Endothelial cell (in vitro differentiated cells): Measurements from ENCODE around the gene ETS2. TPM values are rescaled to one million over a fixed set of nuclear protein-coding genes. Genes with fewer than 3 reads are reported as not detected.

Source experiments
- DNase-seq: peaks from one replicate; pipeline ENCODE4 v3.0.0; 2021; ENCODE audit warnings: low spot score
- H3K27ac Mint-ChIP-seq: one replicate; pipeline ENCODE4 v1.8.0; 2021; ENCODE audit warnings: mixed read lengths, inconsistent platforms; ENCODE audit not compliant: unreplicated experiment
- H3K27me3 Mint-ChIP-seq: one replicate; pipeline ENCODE4 v1.8.0; 2021; ENCODE audit warnings: mild to moderate bottlenecking, moderate library complexity, mixed read lengths, inconsistent platforms; ENCODE audit not compliant: unreplicated experiment
- H3K36me3 Mint-ChIP-seq: one replicate; pipeline ENCODE4 v1.8.0; 2021; ENCODE audit warnings: mild to moderate bottlenecking, low read depth, mixed read lengths, inconsistent platforms; ENCODE audit not compliant: unreplicated experiment
- H3K4me1 Mint-ChIP-seq: one replicate; pipeline ENCODE4 v1.8.0; 2021; ENCODE audit warnings: mild to moderate bottlenecking, mixed read lengths, inconsistent platforms; ENCODE audit not compliant: unreplicated experiment
- H3K4me3 Mint-ChIP-seq: one replicate; pipeline ENCODE4 v1.8.0; 2021; ENCODE audit warnings: mild to moderate bottlenecking, mixed read lengths, inconsistent platforms; ENCODE audit not compliant: unreplicated experiment
- H3K9me3 Mint-ChIP-seq: one replicate; pipeline ENCODE4 v1.8.0; 2021; ENCODE audit warnings: mixed read lengths, inconsistent platforms; ENCODE audit not compliant: unreplicated experiment
- CTCF ChIP-seq: fragments of 200-600 bp; sonication (generic); IDR thresholded peaks from one replicate; pipeline ENCODE4 v1.5.0; 2021; ENCODE audit warnings: antibody characterized with exemption; ENCODE audit not compliant: unreplicated experiment
- total RNA-seq: library from RNA; stranded (reverse); fragmentation: NEBNext Ultra II Directional; extraction: Animal tissue kit (Norgen Biotek cat#: 25700); gene quantifications from one replicate; pipeline ENCODE4 v1.2.1, GENCODE V29; 2021; ENCODE audit not compliant: unreplicated experiment

Gene ETS2
- total RNA-seq, 1 donor from 2014 or later, result 74.2 TPM

DNA sequence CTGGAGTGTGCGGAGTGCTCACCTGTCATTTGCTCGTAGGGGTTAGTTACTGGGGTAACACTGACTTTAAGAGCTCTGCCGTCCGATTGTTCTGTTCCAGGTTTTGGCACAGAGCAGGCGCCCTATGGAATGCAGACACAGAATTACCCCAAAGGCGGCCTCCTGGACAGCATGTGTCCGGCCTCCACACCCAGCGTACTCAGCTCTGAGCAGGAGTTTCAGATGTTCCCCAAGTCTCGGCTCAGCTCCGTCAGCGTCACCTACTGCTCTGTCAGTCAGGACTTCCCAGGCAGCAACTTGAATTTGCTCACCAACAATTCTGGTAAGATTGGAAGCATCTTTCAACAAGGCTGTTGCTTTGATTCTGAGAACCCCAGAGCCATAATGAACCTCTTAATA lies 12.6 kb downstream of the ETS2 start:
- Mint-ChIP-seq H3K4me3 (peak overlapping the region; percentile 31), H3K9me3 (no peaks in the 10 kb centered on the region), H3K27ac (no peak overlapping the region), H3K4me1 (peaks cover 8% of the 10 kb centered on the region), H3K27me3 (no peaks in the 10 kb centered on the region), H3K36me3 (peaks cover 94% of the 10 kb centered on the region)
- no peak for DNase-seq
- TF ChIP-seq CTCF, result no peak

DNA sequence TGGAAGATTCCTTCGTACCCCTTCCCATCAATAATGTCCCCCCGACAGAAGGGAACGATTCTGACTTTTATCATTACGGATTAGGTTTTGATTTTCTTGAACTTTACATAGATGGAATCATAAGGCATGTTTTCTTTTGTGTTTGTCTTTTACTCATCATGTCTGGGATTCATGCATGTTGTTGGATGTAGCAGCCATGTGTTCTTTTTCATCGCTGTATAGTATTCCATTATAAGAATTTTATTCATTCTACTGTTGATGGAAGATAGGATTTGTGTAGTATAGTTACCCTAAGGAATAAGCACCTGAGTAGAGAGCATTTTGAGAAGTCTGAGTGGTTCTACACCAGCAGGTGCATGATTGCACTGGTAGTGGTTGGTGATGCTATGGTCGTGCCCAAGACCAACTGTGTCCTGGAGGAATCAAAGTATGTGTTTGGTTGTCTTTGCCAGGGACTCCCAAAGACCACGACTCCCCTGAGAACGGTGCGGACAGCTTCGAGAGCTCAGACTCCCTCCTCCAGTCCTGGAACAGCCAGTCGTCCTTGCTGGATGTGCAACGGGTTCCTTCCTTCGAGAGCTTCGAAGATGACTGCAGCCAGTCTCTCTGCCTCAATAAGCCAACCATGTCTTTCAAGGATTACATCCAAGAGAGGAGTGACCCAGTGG lies 13.5 kb downstream of the ETS2 start:
- no peak for TF ChIP-seq CTCF
- no peak for DNase-seq
- H3K4me3 Mint-ChIP-seq, result peak overlapping the region; percentile 49
- no peaks in the 10 kb centered on the region for H3K27me3 Mint-ChIP-seq
- peaks cover 94% of the 10 kb centered on the region for H3K36me3 Mint-ChIP-seq
- H3K9me3 Mint-ChIP-seq, result no peaks in the 10 kb centered on the region
- peaks cover 5% of the 10 kb centered on the region for H3K4me1 Mint-ChIP-seq
- H3K27ac Mint-ChIP-seq, result peak overlapping the region; percentile 36

DNA sequence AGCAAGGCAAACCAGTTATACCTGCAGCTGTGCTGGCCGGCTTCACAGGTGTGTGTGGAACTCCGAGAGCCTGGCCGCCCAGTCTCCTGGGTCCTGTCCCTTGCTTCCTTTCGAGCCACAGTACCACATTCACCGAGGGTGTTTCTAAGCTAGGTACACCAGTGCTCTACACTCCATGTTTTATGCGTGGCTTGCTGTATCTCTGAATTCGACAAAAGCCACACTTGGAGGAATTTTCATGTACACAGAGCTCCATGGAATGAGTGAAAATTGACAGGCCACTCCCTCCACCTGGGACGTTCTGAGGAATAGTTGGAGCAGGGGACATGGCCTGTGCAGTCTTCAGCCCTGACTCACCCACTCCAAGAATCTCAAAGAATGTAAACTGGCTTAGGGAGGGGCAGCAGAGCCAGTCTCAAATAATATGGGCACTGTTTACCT lies 14.0 kb downstream of the ETS2 start:
- peaks cover 91% of the 10 kb centered on the region for H3K36me3 Mint-ChIP-seq
- no peak overlapping the region for H3K27ac Mint-ChIP-seq
- no peak overlapping the region for H3K4me3 Mint-ChIP-seq
- no peaks in the 10 kb centered on the region for H3K27me3 Mint-ChIP-seq
- H3K9me3 Mint-ChIP-seq, result no peaks in the 10 kb centered on the region
- TF ChIP-seq CTCF, result no peak
- H3K4me1 Mint-ChIP-seq, result peaks cover 5% of the 10 kb centered on the region
- DNase-seq, result no peak

- peaks cover 89% of the 10 kb centered on the region for H3K36me3 Mint-ChIP-seq
These were observed 14.9 kb downstream of the ETS2 start for GRCh38 chr21:38820471-38821239.

More at GRCh38 chr21:38820471-38821239, 14.9 kb downstream of the ETS2 start:
- Mint-ChIP-seq H3K27ac (no peak overlapping the region), H3K9me3 (no peaks in the 10 kb centered on the region), H3K4me1 (peaks cover 5% of the 10 kb centered on the region), H3K4me3 (peak overlapping the region; percentile 79), H3K27me3 (peaks cover 2% of the 10 kb centered on the region)
- no peak for DNase-seq
- TF ChIP-seq CTCF, result no peak
